SJSA1 (cell line): ENCODE data around the gene HEATR5A. TPM values are rescaled to one million over a fixed set of nuclear protein-coding genes. Genes with fewer than 3 reads are reported as not detected.
A peak's percentile ranks its signal among the peaks of the same experiment; 100 is the strongest.

ENCODE experiments used
- DNase-seq, 2 experiments: peaks; one replicate each; pipeline ENCODE4 v3.0.0-alpha.2; 2015 to 2020; ENCODE audit warnings: low spot score in 2 of 2, low read depth in 1 of 2
- H3K27ac ChIP-seq: fragments of 250-450 bp; sonication (Bioruptor Pico); 2 replicates; pipeline ENCODE4 v1.5.1; 2020; ENCODE audit warnings: mild to moderate bottlenecking, moderate library complexity
- H3K27me3 ChIP-seq: fragments of 250-450 bp; sonication (Bioruptor Pico); replicated peaks from 2 replicates; pipeline ENCODE4 v1.5.1; 2020; ENCODE audit warnings: mild to moderate bottlenecking, moderate library complexity
- H3K36me3 ChIP-seq: fragments of 250-450 bp; sonication (Bioruptor Pico); 2 replicates; pipeline ENCODE4 v1.5.1; 2020; ENCODE audit warnings: mild to moderate bottlenecking
- H3K4me1 ChIP-seq: fragments of 250-450 bp; sonication (Bioruptor Pico); replicated peaks from 2 replicates; pipeline ENCODE4 v1.6.1; 2021; ENCODE audit warnings: mild to moderate bottlenecking
- H3K4me3 ChIP-seq: fragments of 250-450 bp; sonication (Bioruptor Pico); 2 replicates; pipeline ENCODE4 v1.5.1; 2020; ENCODE audit warnings: mild to moderate bottlenecking
- H3K9me3 ChIP-seq: fragments of 250-450 bp; sonication (Bioruptor Pico); replicated peaks from 2 replicates; pipeline ENCODE4 v1.5.1; 2020; ENCODE audit warnings: mild to moderate bottlenecking
- total RNA-seq: library from RNA; depleted of rRNA; stranded (reverse); fragments of >200 nt; shearing (Covaris generic); gene quantifications from 2 replicates; pipeline ENCODE4 v1.2.3, GENCODE V29; 2014

Gene HEATR5A
- total RNA-seq, 1 experiment from 2014 or later, result 23.4 TPM

GRCh38 chr14:31414190-31414833 lies 6.0 kb downstream of the HEATR5A start:
- no peak overlapping the region for H3K27ac ChIP-seq
- no peak overlapping the region for H3K4me3 ChIP-seq
- no peaks in the 10 kb centered on the region for H3K36me3 ChIP-seq
- DNase-seq, result peak in 1 of 2 experiments; percentile 9
- H3K4me1 ChIP-seq, result peaks cover 18% of the 10 kb centered on the region
- no peaks in the 10 kb centered on the region for H3K9me3 ChIP-seq
- H3K27me3 ChIP-seq, result no peaks in the 10 kb centered on the region

GRCh38 chr14:31411218-31411727 lies 9.1 kb downstream of the HEATR5A start:
- Histone ChIP-seq H3K36me3 (no peaks in the 10 kb centered on the region), H3K4me1 (peaks cover 18% of the 10 kb centered on the region), H3K9me3 (no peaks in the 10 kb centered on the region), H3K27me3 (no peaks in the 10 kb centered on the region), H3K27ac (no peak overlapping the region), H3K4me3 (no peak overlapping the region)
- no peak for DNase-seq

- H3K4me1 ChIP-seq, result peaks cover 18% of the 10 kb centered on the region
- H3K36me3 ChIP-seq, result no peaks in the 10 kb centered on the region
- H3K4me3 ChIP-seq, result no peak overlapping the region
- H3K9me3 ChIP-seq, result no peaks in the 10 kb centered on the region
- H3K27ac ChIP-seq, result no peak overlapping the region
- no peak for DNase-seq
- no peaks in the 10 kb centered on the region for H3K27me3 ChIP-seq
These were observed 10.2 kb downstream of the HEATR5A start for GRCh38 chr14:31410048-31410650.

GRCh38 chr14:31408421-31408820 lies 11.9 kb downstream of the HEATR5A start:
- DNase-seq, result no peak
- no peak overlapping the region for H3K27ac ChIP-seq

GRCh38 chr14:31405599-31406232 lies 14.6 kb downstream of the HEATR5A start:
- Histone ChIP-seq H3K4me1 (no peaks in the 10 kb centered on the region), H3K27me3 (no peaks in the 10 kb centered on the region), H3K27ac (no peak overlapping the region), H3K9me3 (no peaks in the 10 kb centered on the region), H3K4me3 (no peak overlapping the region), H3K36me3 (peaks cover 7% of the 10 kb centered on the region; the same call in 1 of the 2 replicates)
- DNase-seq, result no peak

More at GRCh38 chr14:31408421-31408820, 11.9 kb downstream of the HEATR5A start:
- Histone ChIP-seq H3K9me3 (no peaks in the 10 kb centered on the region), H3K4me3 (no peak overlapping the region), H3K4me1 (peaks cover 4% of the 10 kb centered on the region; the same call in 1 of the 2 replicates), H3K27me3 (no peaks in the 10 kb centered on the region), H3K36me3 (no peaks in the 10 kb centered on the region)

GRCh38 chr14:31405106-31405505 lies 15.2 kb downstream of the HEATR5A start:
- no peaks in the 10 kb centered on the region for H3K27me3 ChIP-seq
- DNase-seq, result no peak
- H3K27ac ChIP-seq, result no peak overlapping the region
- H3K4me1 ChIP-seq, result no peaks in the 10 kb centered on the region
- H3K4me3 ChIP-seq, result no peak overlapping the region
- H3K36me3 ChIP-seq, result peaks cover 8% of the 10 kb centered on the region; the same call in 1 of the 2 replicates
- no peaks in the 10 kb centered on the region for H3K9me3 ChIP-seq

GRCh38 chr14:31403707-31404106 lies 16.6 kb downstream of the HEATR5A start:
- peaks cover 15% of the 10 kb centered on the region; the same call in 1 of the 2 replicates for H3K36me3 ChIP-seq
- H3K27me3 ChIP-seq, result no peaks in the 10 kb centered on the region
- no peaks in the 10 kb centered on the region for H3K9me3 ChIP-seq
- no peak overlapping the region for H3K27ac ChIP-seq
- no peaks in the 10 kb centered on the region for H3K4me1 ChIP-seq
- DNase-seq, result no peak
- no peak overlapping the region for H3K4me3 ChIP-seq

- Histone ChIP-seq H3K36me3 (peaks cover 23% of the 10 kb centered on the region), H3K27ac (no peak overlapping the region), H3K9me3 (no peaks in the 10 kb centered on the region), H3K4me1 (no peaks in the 10 kb centered on the region), H3K4me3 (no peak overlapping the region), H3K27me3 (no peaks in the 10 kb centered on the region)
- no peak for DNase-seq
These were observed 17.4 kb downstream of the HEATR5A start for GRCh38 chr14:31402764-31403439.

GRCh38 chr14:31401369-31401932 lies 18.9 kb downstream of the HEATR5A start:
- Histone ChIP-seq H3K27ac (no peak overlapping the region), H3K4me1 (no peaks in the 10 kb centered on the region), H3K9me3 (no peaks in the 10 kb centered on the region), H3K4me3 (no peak overlapping the region), H3K36me3 (peaks cover 28% of the 10 kb centered on the region), H3K27me3 (no peaks in the 10 kb centered on the region)
- no peak for DNase-seq

GRCh38 chr14:31400031-31400638 lies 20.2 kb downstream of the HEATR5A start:
- H3K27me3 ChIP-seq, result no peaks in the 10 kb centered on the region
- no peaks in the 10 kb centered on the region for H3K9me3 ChIP-seq
- H3K4me3 ChIP-seq, result no peak overlapping the region
- H3K36me3 ChIP-seq, result peaks cover 39% of the 10 kb centered on the region
- H3K27ac ChIP-seq, result no peak overlapping the region
- no peaks in the 10 kb centered on the region for H3K4me1 ChIP-seq
- DNase-seq, result no peak

GRCh38 chr14:31395572-31396205 lies 24.7 kb downstream of the HEATR5A start:
- Histone ChIP-seq H3K9me3 (no peaks in the 10 kb centered on the region), H3K27me3 (no peaks in the 10 kb centered on the region), H3K4me3 (no peak overlapping the region), H3K27ac (no peak overlapping the region), H3K4me1 (no peaks in the 10 kb centered on the region), H3K36me3 (peaks cover 36% of the 10 kb centered on the region)
- DNase-seq, result no peak

GRCh38 chr14:31395119-31395518 lies 25.2 kb downstream of the HEATR5A start:
- Histone ChIP-seq H3K27ac (no peak overlapping the region), H3K9me3 (no peaks in the 10 kb centered on the region), H3K4me1 (no peaks in the 10 kb centered on the region), H3K36me3 (peaks cover 35% of the 10 kb centered on the region), H3K4me3 (no peak overlapping the region), H3K27me3 (no peaks in the 10 kb centered on the region)
- no peak for DNase-seq
